Embryonic facial prominence (tissue), 1 donor: ENCODE measurements around the gene ATP8A2.
"Not testable (repeated sequence)": the region's sequence is repeated elsewhere in the genome, so short reads cannot be mapped to it uniquely, and the experiment has no call there.

ENCODE experiments used
- DNase-seq: peaks from one replicate; pipeline ENCODE4 v3.0.0-alpha.2; 2016; ENCODE audit errors: extremely low spot score

The ATP8A2 gene

DNA sequence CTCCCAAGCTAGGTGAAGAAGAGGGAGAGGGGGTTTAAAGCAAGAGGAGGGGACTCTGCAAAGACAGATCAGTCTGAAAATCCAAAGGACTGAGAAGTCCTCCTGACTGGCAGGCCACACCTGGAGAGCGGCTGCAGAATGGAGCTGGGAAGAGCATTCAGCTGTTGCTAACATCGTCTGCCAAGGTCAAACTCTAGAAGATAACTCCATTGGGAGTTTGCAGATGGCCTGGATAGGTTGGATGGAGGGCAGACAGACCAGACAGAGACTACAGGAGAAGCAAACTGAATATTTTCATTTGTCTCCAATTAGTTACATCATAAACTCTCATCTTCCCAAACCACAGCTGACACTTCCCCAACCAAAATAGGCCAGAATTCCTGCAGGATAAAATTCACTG lies 699.9 kb downstream of the ATP8A2 start:
- no peak for DNase-seq

GRCh38 chr13:26072335-26072734 lies 700.6 kb downstream of the ATP8A2 start:
- DNase-seq: not testable (repeated sequence)

DNA sequence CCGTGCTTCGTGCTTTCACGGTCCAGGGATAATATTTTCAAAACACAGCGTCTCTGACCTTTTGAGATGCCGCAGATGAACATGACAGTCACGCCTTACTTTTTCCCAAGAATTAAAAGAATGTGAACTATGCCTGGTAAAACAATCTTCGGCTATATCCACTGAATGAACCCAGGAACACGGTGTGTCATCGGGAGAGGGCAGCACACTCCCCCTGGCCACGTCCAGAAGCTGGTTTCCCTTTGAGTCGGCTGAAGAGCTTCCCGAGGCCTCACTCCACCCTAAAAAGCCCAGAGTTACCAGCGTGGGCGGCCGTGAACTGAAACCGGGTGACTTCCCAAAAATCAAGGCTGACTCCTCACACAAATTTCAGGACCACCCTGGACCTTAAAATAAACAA lies 702.9 kb downstream of the ATP8A2 start:
- DNase-seq: no peak
